Mesenchymal stem cell (in vitro differentiated cells and primary cell): Measurements from ENCODE around the gene ACTN4.

Source experiments
- DNase-seq: peaks from one replicate; pipeline ENCODE4 v3.0.0-alpha.2; 2013
- H2AFZ ChIP-seq: one replicate; pipeline ENCODE4 v1.6.1; 2013; ENCODE audit warnings: low read depth, mild to moderate bottlenecking, control low read depth, inconsistent platforms, low read length, moderate library complexity
- H2AK5ac ChIP-seq: 2 replicates; pipeline ENCODE4 v1.6.1; 2013; ENCODE audit warnings: low read length, moderate library complexity, mild to moderate bottlenecking, inconsistent platforms; ENCODE audit not compliant: severe bottlenecking
- H2BK120ac ChIP-seq: one replicate; pipeline ENCODE4 v1.6.1; 2013; ENCODE audit warnings: low read depth, mild to moderate bottlenecking, inconsistent platforms, low read length, moderate library complexity
- H2BK12ac ChIP-seq, 2 experiments: one replicate each; pipeline ENCODE4 v1.6.1; 2013; ENCODE audit warnings: inconsistent platforms in 2 of 2, low read length in 2 of 2, mild to moderate bottlenecking in 2 of 2, moderate library complexity in 2 of 2, control low read depth in 1 of 2
- H2BK15ac ChIP-seq: one replicate; pipeline ENCODE4 v1.6.1; 2013; ENCODE audit warnings: mild to moderate bottlenecking, low read depth, inconsistent platforms; ENCODE audit not compliant: poor library complexity, severe bottlenecking
- H2BK5ac ChIP-seq: 2 replicates; pipeline ENCODE4 v1.6.1; 2013; ENCODE audit warnings: low read depth, mild to moderate bottlenecking, low read length, control low read depth, inconsistent platforms; ENCODE audit not compliant: poor library complexity, severe bottlenecking
- H3K14ac ChIP-seq, 2 experiments: one replicate each; pipeline ENCODE4 v1.6.1; 2013; ENCODE audit warnings: inconsistent platforms in 2 of 2, low read length in 2 of 2, control low read depth in 1 of 2, mild to moderate bottlenecking in 1 of 2, moderate library complexity in 1 of 2
- H3K18ac ChIP-seq, 2 experiments: one replicate each; pipeline ENCODE4 v1.6.1; 2013; ENCODE audit warnings: inconsistent platforms in 2 of 2, low read length in 2 of 2, control low read depth in 1 of 2, low read depth in 1 of 2, mild to moderate bottlenecking in 1 of 2
- H3K23ac ChIP-seq, 2 experiments: one replicate each; pipeline ENCODE4 v1.6.1; 2013; ENCODE audit warnings: inconsistent platforms in 2 of 2, low read length in 2 of 2, mild to moderate bottlenecking in 2 of 2, moderate library complexity in 2 of 2, control low read depth in 1 of 2
- H3K27ac ChIP-seq: 2 replicates; pipeline ENCODE4 v1.5.1; 2013; ENCODE audit warnings: mild to moderate bottlenecking, moderate library complexity, low read length, control low read depth, inconsistent platforms; ENCODE audit not compliant: poor library complexity, severe bottlenecking
- H3K27me3 ChIP-seq, 2 experiments: 2 replicates each; pipeline versions ENCODE4 v1.6.1 to v1.7.0; 2013; ENCODE audit warnings: low read length in 2 of 2, mild to moderate bottlenecking in 2 of 2, moderate library complexity in 2 of 2, control low read depth in 1 of 2, inconsistent platforms in 1 of 2; ENCODE audit not compliant: control insufficient read depth in 1 of 2, insufficient read depth in 1 of 2
- H3K36me3 ChIP-seq, 2 experiments: 2 replicates each; pipeline versions ENCODE4 v1.6.1 to v1.7.0; 2013; ENCODE audit warnings: low read length in 2 of 2, control low read depth in 1 of 2, inconsistent platforms in 1 of 2, low read depth in 1 of 2, mild to moderate bottlenecking in 1 of 2; ENCODE audit not compliant: insufficient read depth in 2 of 2, control insufficient read depth in 1 of 2
- H3K4ac ChIP-seq, 2 experiments: one replicate each; pipeline ENCODE4 v1.6.1; 2013; ENCODE audit warnings: inconsistent platforms in 2 of 2, low read length in 2 of 2, mild to moderate bottlenecking in 2 of 2, moderate library complexity in 2 of 2, control low read depth in 1 of 2, low read depth in 1 of 2
- H3K4me1 ChIP-seq: 2 replicates; pipeline ENCODE4 v1.6.1; 2013; ENCODE audit warnings: low read depth, low read length, control low read depth; ENCODE audit not compliant: control insufficient read depth, insufficient read depth
- H3K4me2 ChIP-seq: 2 replicates; pipeline ENCODE4 v1.6.1; 2013; ENCODE audit warnings: low read length, mild to moderate bottlenecking, inconsistent platforms; ENCODE audit not compliant: poor library complexity, severe bottlenecking
- H3K4me3 ChIP-seq, 2 experiments: 2 replicates each; pipeline versions ENCODE4 v1.5.1 to v1.7.0; 2013; ENCODE audit warnings: low read length in 2 of 2, mild to moderate bottlenecking in 2 of 2, control low read depth in 1 of 2, low read depth in 1 of 2; ENCODE audit not compliant: insufficient read depth in 1 of 2
- H3K79me1 ChIP-seq: replicated peaks from 2 replicates; pipeline ENCODE4 v1.6.1; 2013; ENCODE audit warnings: mild to moderate bottlenecking, control low read depth, low read length, inconsistent platforms; ENCODE audit not compliant: poor library complexity, severe bottlenecking
- H3K9ac ChIP-seq: 2 replicates; pipeline ENCODE4 v1.7.0; 2013; ENCODE audit warnings: mild to moderate bottlenecking, low read length, moderate library complexity
- H3K9me3 ChIP-seq: 2 replicates; pipeline ENCODE4 v1.7.0; 2013; ENCODE audit warnings: mild to moderate bottlenecking, low read length; ENCODE audit not compliant: control insufficient read depth
- H4K8ac ChIP-seq: one replicate; pipeline ENCODE4 v1.6.1; 2013; ENCODE audit warnings: inconsistent platforms, mild to moderate bottlenecking, low read length, moderate library complexity
- H4K91ac ChIP-seq: one replicate; pipeline ENCODE4 v1.6.1; 2013; ENCODE audit warnings: mild to moderate bottlenecking, low read length, inconsistent platforms
- WGBS: methylation state at CpG from one replicate; pipeline ENCODE4 v1.1.7; 2013; ENCODE audit warnings: mixed read lengths; 5-methylcytosine and 5-hydroxymethylcytosine counted together

ACTN4 gene

GRCh38 chr19:38731654-38732301 lies 84.3 kb downstream of the ACTN4 start:
- Histone ChIP-seq H3K27ac (peak overlapping the region; percentile 45), H2BK15ac (no peak overlapping the region), H3K14ac (no peak overlapping the region), H3K4me3 (no peak overlapping the region), H3K18ac (no peak overlapping the region), H2AK5ac (no peak overlapping the region), H3K79me1 (peaks cover 10% of the 10 kb centered on the region), H2BK5ac (no peak overlapping the region), H3K4me2 (no peak overlapping the region), H2BK120ac (no peak overlapping the region), H3K36me3 (peaks cover 41 to 70% of the 10 kb centered on the region in 2 experiments), H4K91ac (no peak overlapping the region), H3K27me3 (peaks cover 0 to 4% of the 10 kb centered on the region in 2 experiments), H3K4me1 (peaks cover 56% of the 10 kb centered on the region), H4K8ac (no peak overlapping the region), H3K9me3 (no peaks in the 10 kb centered on the region), H3K4ac (no peak overlapping the region), H3K9ac (no peak overlapping the region), H3K23ac (no peak overlapping the region), H2BK12ac (no peak overlapping the region), H2AFZ (no peak overlapping the region)
- DNase-seq, result no peak
- 89% methylated on average over 10 of the region's 10 CpGs for WGBS

DNA sequence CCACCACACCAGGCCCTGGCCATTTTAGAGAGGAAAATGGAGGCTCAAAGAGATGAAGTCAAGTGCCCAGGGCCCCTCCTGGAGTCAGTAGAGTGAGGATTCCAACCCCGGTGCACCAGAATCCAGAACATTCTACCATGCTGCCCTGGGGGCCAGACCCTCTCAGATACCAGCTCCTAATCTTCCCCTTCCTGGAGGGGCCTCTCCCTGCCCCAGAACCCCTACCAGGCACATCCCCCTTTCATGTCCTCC lies 85.7 kb downstream of the ACTN4 start:
- Histone ChIP-seq H2BK5ac (no peak overlapping the region), H3K18ac (peak overlapping the region in 1 of 2 experiments; percentile 71), H3K27ac (peak overlapping the region; percentile 82), H3K23ac (no peak overlapping the region), H3K27me3 (peaks cover 0 to 10% of the 10 kb centered on the region in 2 experiments), H2BK15ac (no peak overlapping the region), H3K14ac (no peak overlapping the region), H3K4me1 (peaks cover 50% of the 10 kb centered on the region), H3K36me3 (peaks cover 29 to 56% of the 10 kb centered on the region in 2 experiments), H3K4me2 (no peak overlapping the region), H3K79me1 (peaks cover 5% of the 10 kb centered on the region), H3K4me3 (no peak overlapping the region), H3K9ac (no peak overlapping the region), H2BK120ac (no peak overlapping the region), H4K91ac (no peak overlapping the region), H4K8ac (peak overlapping the region; percentile 3), H2BK12ac (no peak overlapping the region), H2AFZ (no peak overlapping the region), H3K9me3 (no peaks in the 10 kb centered on the region), H3K4ac (no peak overlapping the region), H2AK5ac (peak overlapping the region; percentile 65)
- DNase-seq, result no peak
- WGBS, result 65% methylated on average over 1 of the region's 1 CpG

DNA sequence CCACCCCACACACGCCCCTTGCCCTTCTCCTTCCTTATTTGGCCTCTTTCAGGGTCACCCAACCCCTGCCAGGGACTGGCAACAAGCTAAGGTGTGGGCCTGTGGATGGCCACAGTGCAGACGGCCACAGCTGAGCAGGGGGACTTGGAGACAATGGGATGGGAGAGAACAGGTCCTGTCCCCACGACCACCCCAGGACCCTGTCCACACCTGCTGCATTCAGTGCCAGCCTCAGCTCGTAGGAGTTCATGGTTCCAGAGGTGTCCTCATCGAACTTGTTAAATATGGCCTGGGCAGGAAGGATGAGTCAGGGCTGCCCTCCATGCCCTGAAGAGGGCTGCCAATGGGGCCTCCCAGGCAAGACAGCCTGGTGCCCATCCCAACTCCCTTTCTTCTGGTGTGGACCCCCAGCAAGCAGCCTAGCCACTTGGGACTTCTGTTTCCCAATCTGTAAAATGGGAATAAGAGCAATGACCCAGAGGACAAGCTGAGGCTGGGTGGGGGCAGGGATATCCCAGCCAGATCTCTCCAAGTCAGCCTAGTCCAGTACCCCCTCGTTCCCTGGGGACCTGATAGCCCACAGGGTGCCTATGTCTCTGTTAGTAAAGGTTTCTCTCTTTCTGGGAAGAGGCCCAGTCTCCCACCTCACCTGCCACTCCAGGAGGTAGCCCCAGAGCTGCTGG lies 86.2 kb downstream of the ACTN4 start:
- Histone ChIP-seq H3K36me3 (peaks cover 26 to 51% of the 10 kb centered on the region in 2 experiments), H3K4me1 (peaks cover 46% of the 10 kb centered on the region), H3K14ac (no peak overlapping the region), H3K79me1 (peaks cover 4% of the 10 kb centered on the region), H3K23ac (no peak overlapping the region), H3K18ac (peak overlapping the region in 1 of 2 experiments; percentile 71), H4K91ac (peak overlapping the region; percentile 44), H2BK120ac (no peak overlapping the region), H3K27ac (peak overlapping the region; percentile 82), H3K9me3 (no peaks in the 10 kb centered on the region), H2BK5ac (no peak overlapping the region), H2BK12ac (peak overlapping the region in 1 of 2 experiments; percentile 21), H3K4ac (peak overlapping the region in 1 of 2 experiments; percentile 48), H3K4me2 (no peak overlapping the region), H3K27me3 (peaks cover 0 to 13% of the 10 kb centered on the region in 2 experiments), H2BK15ac (peak overlapping the region; percentile 82), H3K4me3 (no peak overlapping the region), H3K9ac (no peak overlapping the region), H2AK5ac (peak overlapping the region; percentile 65), H2AFZ (no peak overlapping the region), H4K8ac (peak overlapping the region; percentile 19)
- 82% methylated on average over 6 of the region's 6 CpGs for WGBS
- DNase-seq, result peak; percentile 28

- peak overlapping the region in 1 of 2 experiments; percentile 18 for H2BK12ac ChIP-seq
- H4K91ac ChIP-seq, result peak overlapping the region; percentile 44
- H2BK5ac ChIP-seq, result no peak overlapping the region
- no peaks in the 10 kb centered on the region for H3K9me3 ChIP-seq
- H3K23ac ChIP-seq, result no peak overlapping the region
- H2AFZ ChIP-seq, result no peak overlapping the region
- H2BK15ac ChIP-seq, result peak overlapping the region; percentile 82
- no peak overlapping the region for H3K18ac ChIP-seq
- H3K79me1 ChIP-seq, result no peaks in the 10 kb centered on the region
- peak overlapping the region; percentile 82 for H3K27ac ChIP-seq
- H4K8ac ChIP-seq, result peak overlapping the region; percentile 19
- H3K4me1 ChIP-seq, result peaks cover 43% of the 10 kb centered on the region
- H3K4me3 ChIP-seq, result no peak overlapping the region
- H3K36me3 ChIP-seq, result peaks cover 21 to 47% of the 10 kb centered on the region in 2 experiments
- DNase-seq, result no peak
- peak overlapping the region; percentile 30 for H3K4me2 ChIP-seq
- no peak overlapping the region for H3K14ac ChIP-seq
- peaks cover 0 to 16% of the 10 kb centered on the region in 2 experiments for H3K27me3 ChIP-seq
- 78% methylated on average over 3 of the region's 4 CpGs for WGBS
- H2AK5ac ChIP-seq, result peak overlapping the region; percentile 25
- peak overlapping the region in 1 of 2 experiments; percentile 41 for H3K4ac ChIP-seq
- H2BK120ac ChIP-seq, result no peak overlapping the region
- no peak overlapping the region for H3K9ac ChIP-seq
Observed at GRCh38 chr19:38734176-38734425, 86.7 kb downstream of the ACTN4 start.
